DMS53 treated with DMSO at 0.1 percent for 48 hours (cell line): ENCODE results near the gene KRIT1.
"Not testable (repeated sequence)": the region's sequence is repeated elsewhere in the genome, so short reads cannot be mapped to it uniquely, and the experiment has no call there.

Experiments
- DNase-seq: peaks from one replicate; lab custom pipeline; 2025; ENCODE audit not compliant: unreplicated experiment; lab: John Stamatoyannopoulos, UW

KRIT1 gene

GRCh38 chr7:92250603-92251002 lies 4.9 kb upstream of the KRIT1 start:
- DNase-seq, result no peak

DNA sequence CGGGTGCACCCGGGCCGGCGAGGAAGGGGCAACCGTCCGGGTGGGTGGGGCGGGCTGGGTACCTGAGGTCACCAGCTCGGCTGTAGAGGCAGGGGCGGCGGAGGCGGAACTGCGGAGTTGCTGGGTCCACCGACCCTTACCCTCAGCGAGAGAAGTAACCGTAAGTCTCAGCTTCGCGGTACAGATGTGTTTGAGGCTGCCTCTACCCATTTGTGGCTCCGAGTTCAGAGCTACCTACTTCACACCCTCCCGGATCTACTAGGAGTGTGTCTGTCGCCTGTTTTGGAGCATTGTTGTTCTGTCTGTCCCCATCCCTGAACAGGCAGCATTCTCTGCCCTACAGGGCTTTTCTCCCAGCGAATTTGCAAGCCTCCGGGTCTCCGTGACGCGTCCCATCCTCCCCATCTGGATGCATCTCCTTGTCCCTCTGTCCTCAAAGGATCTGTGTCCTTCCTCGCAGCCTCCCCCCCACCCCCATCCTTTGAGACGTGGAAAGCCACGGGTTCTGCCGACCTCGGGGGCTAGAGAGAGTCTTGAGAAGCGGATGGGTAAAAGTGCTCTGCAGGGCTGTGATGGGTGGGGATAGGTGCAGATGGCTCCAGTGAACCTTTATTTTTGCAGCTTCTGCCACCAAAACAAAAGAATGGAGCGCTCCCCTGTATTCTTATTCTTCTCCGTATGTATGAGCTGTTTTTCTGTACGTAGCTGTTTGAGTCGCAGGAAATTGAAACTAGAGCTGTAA lies 817 bp upstream of the KRIT1 start:
- DNase-seq, result no peak

GRCh38 chr7:92244808-92245486 lies 767 bp downstream of the KRIT1 start:
- peak; percentile 30 for DNase-seq

GRCh38 chr7:92242972-92243371 lies 2.7 kb downstream of the KRIT1 start:
- DNase-seq, result no peak

- no peak for DNase-seq
Observed at GRCh38 chr7:92230547-92230946, 15.2 kb downstream of the KRIT1 start.

DNA sequence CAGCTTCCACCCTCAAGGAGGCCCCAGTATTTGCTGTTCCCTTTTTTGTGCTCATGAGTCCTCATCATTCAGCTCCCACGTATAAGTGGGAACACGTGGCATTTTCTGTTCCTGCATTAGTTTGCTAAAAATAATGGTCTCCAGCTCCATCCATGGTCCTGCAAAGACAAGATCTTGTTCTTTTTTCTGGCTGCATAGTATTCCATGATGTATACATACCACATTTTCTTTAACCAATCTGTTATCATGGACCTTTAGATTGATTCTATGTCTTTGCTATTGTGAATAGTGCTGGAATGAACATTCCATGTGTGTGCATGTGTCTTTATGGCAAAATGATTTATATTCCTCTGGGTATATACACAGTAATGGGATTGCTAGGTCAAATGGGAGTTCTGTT lies 17.0 kb downstream of the KRIT1 start:
- no peak for DNase-seq

DNA sequence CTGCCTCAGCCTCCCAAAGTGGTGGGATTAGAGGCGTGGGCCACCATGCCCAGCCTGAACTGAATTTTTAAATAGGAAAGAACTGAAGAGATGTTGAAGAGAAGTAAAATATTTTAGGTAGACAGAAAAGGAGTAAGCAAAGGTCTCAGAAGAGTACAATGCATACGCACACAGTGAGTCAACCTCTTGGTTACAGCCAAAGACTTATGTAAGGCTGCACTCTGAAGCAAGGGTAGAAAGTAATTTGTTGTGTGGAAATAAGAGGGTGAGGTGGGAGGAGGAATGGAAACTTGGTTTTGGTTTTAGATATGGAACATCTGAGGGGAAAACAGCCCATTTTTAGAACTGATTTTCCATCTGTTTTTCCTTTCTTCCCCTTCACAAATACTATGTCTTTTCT lies 17.6 kb downstream of the KRIT1 start:
- no peak for DNase-seq

DNA sequence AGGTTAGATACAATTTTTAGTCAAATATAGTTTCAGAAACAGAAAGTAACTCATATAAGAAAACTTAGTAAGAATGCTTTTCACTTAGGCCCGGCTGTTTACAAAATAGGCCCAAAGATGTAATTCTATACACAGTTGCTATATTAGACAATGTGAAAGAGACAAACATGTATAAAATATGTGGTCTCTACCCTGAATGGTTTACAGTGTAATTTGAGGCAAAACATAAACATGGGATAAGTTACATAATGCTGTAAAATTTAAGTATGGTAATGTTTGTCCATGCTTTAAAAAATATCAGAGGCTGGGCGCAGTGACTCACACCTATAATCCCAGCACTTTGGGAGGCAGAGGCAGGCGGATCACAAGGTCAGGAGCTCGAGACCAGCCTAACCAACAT lies 18.7 kb downstream of the KRIT1 start:
- no peak for DNase-seq

DNA sequence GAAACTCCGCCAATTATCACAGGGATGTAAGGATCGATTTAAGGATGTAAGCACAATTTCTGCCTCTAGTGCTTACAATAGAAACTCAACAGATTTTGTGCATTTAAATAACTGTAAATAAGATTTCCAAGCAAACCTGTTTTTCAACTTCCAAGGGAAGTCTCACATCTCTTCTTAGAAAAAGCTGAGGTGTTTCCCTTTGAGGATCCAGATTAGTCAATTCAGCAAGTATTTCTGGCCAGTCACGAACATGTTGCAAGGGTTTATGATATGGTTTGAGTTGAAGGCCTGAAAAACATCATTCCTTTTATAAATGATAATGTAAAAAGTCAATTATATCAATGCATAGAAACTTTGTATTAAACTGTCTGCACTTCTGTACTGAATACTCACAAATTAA lies 23.9 kb downstream of the KRIT1 start:
- DNase-seq, result no peak

- DNase-seq, result no peak
Observed at GRCh38 chr7:92206672-92207071, 39.0 kb downstream of the KRIT1 start.

DNA sequence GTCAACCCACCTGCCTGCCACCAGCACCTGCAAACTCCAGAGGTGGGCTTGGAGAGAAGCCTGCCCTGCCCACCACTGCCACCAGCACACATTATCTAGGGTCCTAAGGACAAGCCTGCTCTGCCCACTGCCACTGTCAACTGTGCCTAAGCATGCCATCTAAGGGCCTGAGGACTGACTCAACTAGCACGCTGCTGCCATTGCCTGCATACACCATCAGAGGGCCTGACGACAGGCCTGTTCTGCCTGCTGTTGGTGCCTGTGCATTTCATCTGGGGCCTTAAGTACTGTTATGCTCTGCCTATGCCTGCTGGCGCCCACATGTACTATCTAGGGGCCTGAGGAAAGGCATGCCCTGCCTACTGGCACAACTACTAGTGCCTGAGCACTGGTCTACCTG lies 39.7 kb downstream of the KRIT1 start:
- DNase-seq, result no peak

GRCh38 chr7:92200791-92201190 lies 44.9 kb downstream of the KRIT1 start:
- no peak for DNase-seq

DNA sequence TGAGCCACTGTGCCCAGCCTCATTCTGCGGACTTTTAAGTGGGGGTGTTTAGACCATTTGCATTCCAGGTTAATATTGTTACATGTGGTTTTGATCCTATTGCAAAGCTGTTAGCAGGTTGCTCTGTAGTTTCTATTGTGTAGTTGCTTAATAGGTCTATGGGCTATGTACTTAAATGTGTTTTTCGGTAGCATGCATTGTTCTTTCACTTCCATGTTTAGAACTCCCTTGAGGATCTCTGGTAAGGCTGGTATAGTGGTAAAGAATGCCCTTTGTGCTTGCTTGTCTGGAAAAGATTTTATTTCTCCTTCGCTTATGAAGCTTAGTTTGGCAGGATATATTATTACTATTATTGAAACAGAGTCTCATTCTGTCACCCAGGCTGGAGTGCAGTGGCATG lies 53.4 kb downstream of the KRIT1 start:
- DNase-seq, result no peak

GRCh38 chr7:92189246-92189645 lies 56.5 kb downstream of the KRIT1 start:
- not testable (repeated sequence) for DNase-seq

DNA sequence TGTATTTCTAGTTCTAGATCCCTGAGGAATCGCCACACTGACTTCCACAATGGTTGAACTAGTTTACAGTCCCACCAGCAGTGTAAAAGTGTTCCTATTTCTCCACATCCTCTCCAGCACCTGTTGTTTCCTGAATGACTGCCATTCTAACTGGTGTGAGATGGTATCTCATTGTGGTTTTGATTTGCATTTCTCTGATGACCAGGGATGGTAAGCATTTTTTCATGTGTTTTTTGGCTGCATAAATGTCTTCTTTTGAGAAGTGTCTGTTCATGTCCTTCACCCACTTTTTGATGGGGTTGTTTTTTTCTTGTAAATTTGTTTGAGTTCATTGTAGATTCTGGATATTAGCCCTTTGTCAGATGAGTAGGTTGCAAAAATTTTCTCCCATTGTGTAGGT lies 61.4 kb downstream of the KRIT1 start:
- not testable (repeated sequence) for DNase-seq

DNA sequence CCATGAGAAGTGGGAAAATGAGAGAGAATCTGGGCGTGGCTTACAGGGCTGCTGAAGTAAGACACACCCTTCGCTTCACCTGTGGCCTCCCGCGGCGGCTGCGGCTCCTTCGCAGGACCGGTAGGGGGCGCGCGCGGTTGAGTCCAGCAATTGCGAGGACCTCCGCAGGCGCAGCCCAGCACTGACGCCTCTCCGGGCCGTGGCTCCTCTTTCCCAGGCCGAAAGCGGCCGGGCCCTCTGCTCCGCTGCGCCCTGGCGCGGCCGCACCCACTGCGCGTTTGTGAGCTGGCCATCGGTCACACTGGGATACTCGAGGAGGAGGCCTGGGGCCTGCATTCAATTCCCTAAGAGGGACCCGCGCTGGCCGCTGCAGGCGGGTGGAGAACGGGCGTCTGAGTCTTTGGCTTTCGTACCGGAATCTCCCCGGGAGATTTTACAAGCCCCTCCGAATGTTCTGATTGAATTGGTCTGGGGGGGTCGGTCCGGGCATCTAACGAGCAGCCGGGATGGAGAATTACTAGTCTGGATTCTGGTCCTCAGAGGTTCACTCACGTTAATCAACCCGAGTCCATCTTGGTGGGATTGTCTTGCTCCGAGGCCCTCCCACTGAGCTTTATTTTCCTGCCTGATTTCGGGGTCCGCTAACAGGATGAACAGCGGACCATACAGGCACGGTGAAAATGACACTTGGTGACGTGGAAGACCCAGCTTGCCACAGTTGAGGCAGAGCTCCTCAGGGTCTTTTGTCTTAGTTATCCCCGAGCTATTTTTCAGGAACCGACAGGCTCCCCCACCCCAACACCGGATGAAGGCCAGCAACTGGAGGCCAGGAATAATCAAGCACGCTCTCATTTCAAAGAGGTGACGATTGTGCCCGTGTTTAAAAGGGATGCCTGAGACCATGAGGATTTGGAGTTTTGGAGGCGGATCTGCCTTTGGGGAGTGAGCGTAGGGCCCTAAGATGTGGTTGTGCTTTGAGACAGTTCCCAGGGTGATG lies 66.5 kb downstream of the KRIT1 start, which contains the start of gene LRRD1:
TSS of gene LRRD1 (minus strand) at position 215 of the 997 bp plus-strand sequence. CDS start 13,940 bp downstream, outside the sequence.
- DNase-seq, result peak; percentile 96

DNA sequence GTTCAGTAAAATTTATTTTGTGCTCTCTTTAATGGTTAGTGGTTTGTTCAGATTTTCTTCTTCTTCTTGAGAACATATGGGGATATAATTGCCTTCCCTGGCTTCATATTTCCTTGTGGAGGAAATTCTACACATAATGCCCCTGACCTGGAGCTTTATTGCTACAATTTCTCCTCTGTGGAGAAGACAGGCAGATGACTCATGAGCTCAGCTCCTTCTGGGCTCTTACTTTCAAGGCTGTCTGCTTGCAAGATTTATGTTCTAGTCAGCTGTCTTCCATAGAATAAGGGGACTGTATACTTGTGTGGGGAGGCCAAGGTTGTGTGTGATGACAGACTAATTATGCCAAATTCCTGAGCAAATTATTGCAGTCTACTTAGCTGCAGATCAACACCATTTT lies 68.4 kb downstream of the KRIT1 start:
- DNase-seq, result no peak

- DNase-seq, result not testable (repeated sequence)
Observed at GRCh38 chr7:92169529-92169928, 76.2 kb downstream of the KRIT1 start.

DNA sequence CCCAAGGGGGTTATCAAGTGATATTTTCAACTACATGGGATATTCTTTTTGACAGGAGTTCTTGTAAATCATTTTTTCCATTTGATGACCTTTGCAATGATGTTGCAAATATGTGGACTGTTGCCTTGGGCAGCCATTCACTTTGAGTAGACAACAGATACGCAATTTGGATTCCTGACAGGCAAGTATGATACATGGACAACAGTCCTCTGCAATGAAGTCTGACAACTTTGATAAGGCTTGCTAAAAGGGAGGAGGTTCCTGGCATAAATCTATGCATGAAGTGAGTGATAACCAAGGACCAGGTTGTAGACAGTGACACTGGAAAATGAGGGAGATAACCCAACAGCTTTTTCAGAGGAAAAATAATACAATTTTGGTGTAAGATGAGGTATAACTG lies 84.4 kb downstream of the KRIT1 start:
- DNase-seq, result no peak

- DNase-seq, result no peak
Observed at GRCh38 chr7:92158660-92159575, 86.8 kb downstream of the KRIT1 start.
